BLaER1 treated with 17β-estradiol and CSF1 and Interleukin-3, amounts not matched to agents 10 nM and 100 nM (cell line): Measurements from ENCODE around the gene ACTR8.

Source experiments
- H3K27ac ChIP-seq, 11 experiments: shearing (Covaris generic); formaldehyde crosslinking; 2 replicates each; pipeline ENCODE4 v1.8.1; 2022
- H3K27me3 ChIP-seq, 11 experiments: shearing (Covaris generic); formaldehyde crosslinking; 2 replicates each; pipeline ENCODE4 v1.8.1; 2022
- H3K36me3 ChIP-seq, 11 experiments: shearing (Covaris generic); formaldehyde crosslinking; 2 replicates each; pipeline ENCODE4 v1.8.1; 2022
- H3K4me1 ChIP-seq, 10 experiments: shearing (Covaris generic); formaldehyde crosslinking; 2 replicates each; pipeline ENCODE4 v1.8.1; 2022
- H3K4me2 ChIP-seq, 11 experiments: shearing (Covaris generic); formaldehyde crosslinking; 2 replicates each; pipeline ENCODE4 v1.8.1; 2022
- H3K4me3 ChIP-seq, 10 experiments: shearing (Covaris generic); formaldehyde crosslinking; 2 replicates each; pipeline ENCODE4 v1.8.1; 2022
- H3K9ac ChIP-seq, 11 experiments: shearing (Covaris generic); formaldehyde crosslinking; 2 replicates each; pipeline ENCODE4 v1.8.1; 2022
- H3K9me3 ChIP-seq, 11 experiments: shearing (Covaris generic); formaldehyde crosslinking; replicated peaks in 1 of 11; 2 replicates each; pipeline ENCODE4 v1.8.1; 2022
- H4K20me1 ChIP-seq, 11 experiments: shearing (Covaris generic); formaldehyde crosslinking; 2 replicates each; pipeline ENCODE4 v1.8.1; 2022
- Cebpa-rat ChIP-seq, 11 experiments: shearing (Covaris generic); IDR thresholded peaks; 2 replicates each; pipeline ENCODE4 v1.8.1; 2022

Gene ACTR8

DNA sequence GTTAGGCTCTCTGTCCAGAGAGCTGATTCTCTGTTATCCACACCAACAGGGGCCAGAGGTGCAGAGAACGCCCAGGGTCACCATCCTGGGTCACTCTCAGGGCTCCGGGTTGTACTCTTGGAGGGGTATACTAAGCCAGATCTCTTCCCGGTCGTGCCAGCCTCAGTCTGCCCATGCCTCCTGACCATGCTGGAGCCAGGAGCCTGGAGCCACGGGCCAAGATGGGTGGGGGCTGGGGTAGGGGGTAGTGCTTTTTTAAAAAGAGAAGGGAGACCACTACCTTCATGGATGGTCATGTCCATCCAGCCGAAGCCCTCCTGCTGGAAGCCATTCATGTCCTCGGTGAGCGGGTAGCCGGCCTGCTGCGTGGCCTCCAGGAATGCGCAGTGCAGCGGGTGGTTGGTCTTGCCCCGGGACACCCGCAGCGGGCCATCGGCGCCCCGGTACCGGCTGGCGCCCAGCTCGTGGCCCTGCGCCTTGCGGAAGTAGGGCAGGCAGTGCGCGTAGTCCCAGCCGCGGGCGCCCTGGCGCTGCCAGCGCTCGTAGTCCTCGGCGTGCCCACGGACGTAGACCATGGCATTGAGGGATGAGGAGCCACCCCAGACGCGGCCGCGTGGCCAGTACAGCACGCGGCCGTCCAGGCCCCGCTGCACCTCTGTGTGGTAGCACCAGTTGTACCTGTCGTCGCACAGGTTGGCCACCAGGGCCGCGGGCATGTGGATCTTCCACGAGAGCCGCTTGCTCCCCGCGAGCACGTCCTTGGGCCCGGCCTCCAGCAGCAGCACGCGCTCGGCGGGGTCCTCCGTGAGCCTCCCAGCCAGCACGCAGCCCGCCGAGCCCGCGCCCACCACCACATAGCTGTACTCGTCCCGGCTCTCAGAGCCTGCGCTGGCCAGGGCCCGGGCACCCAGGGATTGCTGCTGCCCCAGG, 58.7 kb downstream of the ACTR8 start:
- TF ChIP-seq Cebpa-rat (IDR thresholded peaks at IDR 0.05): no peak
- H3K27me3 ChIP-seq: no peaks in the 10 kb centered on the region
- H3K9ac ChIP-seq: no peak overlapping the region
- H3K4me3 ChIP-seq: no peak overlapping the region
- H4K20me1 ChIP-seq: peaks cover 0 to 4% (median 0%) of the 10 kb centered on the region in 11 experiments; a peak in 1 of 22 replicates
- H3K9me3 ChIP-seq: no peaks in the 10 kb centered on the region; a peak in 1 of 22 replicates
- no peaks in the 10 kb centered on the region for H3K36me3 ChIP-seq
- no peak overlapping the region for H3K4me2 ChIP-seq
- H3K4me1 ChIP-seq: peaks cover 0 to 12% (median 4%) of the 10 kb centered on the region in 10 experiments; a peak in 6 of 20 replicates
- H3K27ac ChIP-seq: no peak overlapping the region

DNA sequence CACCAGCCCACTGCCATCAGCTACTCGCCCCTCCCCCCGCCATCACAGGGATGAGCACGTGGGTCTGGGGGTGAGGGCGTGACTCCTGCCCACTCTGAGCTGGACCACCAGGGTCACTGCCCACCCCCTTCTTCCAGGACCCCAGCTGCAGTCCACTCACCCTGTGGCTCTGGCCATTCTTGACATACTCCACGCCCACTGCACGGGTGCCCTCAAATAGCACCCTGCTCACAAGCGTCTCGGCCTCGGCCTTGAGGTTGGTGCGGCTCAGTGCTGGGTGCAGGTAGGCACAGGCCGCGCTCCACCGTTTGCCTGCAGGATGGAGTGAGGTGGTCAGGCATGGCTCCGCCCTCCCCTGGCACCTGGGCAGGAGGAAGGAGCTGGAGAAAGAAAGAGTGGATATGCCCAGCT, 59.6 kb downstream of the ACTR8 start:
- Histone ChIP-seq H3K36me3 (no peaks in the 10 kb centered on the region), H3K9me3 (no peaks in the 10 kb centered on the region; a peak in 1 of 22 replicates), H3K27me3 (no peaks in the 10 kb centered on the region), H3K9ac (no peak overlapping the region), H3K4me3 (no peak overlapping the region), H4K20me1 (peaks cover 0 to 4% (median 0%) of the 10 kb centered on the region in 11 experiments; a peak in 1 of 22 replicates), H3K4me2 (no peak overlapping the region), H3K4me1 (peaks cover 0 to 12% (median 4%) of the 10 kb centered on the region in 10 experiments; a peak in 6 of 20 replicates), H3K27ac (no peak overlapping the region)
- TF ChIP-seq Cebpa-rat (IDR thresholded peaks at IDR 0.05): no peak

DNA sequence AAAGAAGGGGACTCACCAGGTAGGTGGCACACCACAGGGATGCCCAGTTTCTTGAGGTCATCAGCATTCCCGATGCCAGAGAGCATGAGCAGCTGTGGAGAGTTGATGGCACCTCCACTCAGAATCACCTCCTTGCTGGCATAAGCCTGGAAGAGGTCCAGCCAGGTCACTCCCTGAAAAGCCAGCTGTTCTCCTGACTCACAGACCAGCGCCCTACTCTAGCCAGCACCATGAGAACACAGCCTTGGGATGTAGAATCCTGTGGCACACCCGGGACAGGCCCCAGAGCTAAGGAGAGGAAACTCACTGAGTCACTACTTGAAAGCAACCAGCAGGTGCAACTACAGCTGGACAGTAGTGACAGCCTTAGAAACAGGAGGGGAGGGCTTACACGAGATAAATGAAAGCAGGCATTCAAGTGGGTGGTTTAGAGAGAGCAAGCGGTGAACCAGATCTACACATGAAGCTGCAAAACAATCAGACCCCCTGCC, 60.3 kb downstream of the ACTR8 start:
- H4K20me1 ChIP-seq: peaks cover 0 to 4% (median 0%) of the 10 kb centered on the region in 11 experiments; a peak in 1 of 22 replicates
- H3K4me3 ChIP-seq: no peak overlapping the region
- no peak overlapping the region for H3K27ac ChIP-seq
- no peak for TF ChIP-seq Cebpa-rat (IDR thresholded peaks at IDR 0.05)
- no peaks in the 10 kb centered on the region for H3K27me3 ChIP-seq
- H3K9ac ChIP-seq: no peak overlapping the region
- H3K9me3 ChIP-seq: no peaks in the 10 kb centered on the region; a peak in 1 of 22 replicates
- no peak overlapping the region for H3K4me2 ChIP-seq
- peaks cover 0 to 12% (median 4%) of the 10 kb centered on the region in 10 experiments; a peak in 6 of 20 replicates for H3K4me1 ChIP-seq
- no peaks in the 10 kb centered on the region for H3K36me3 ChIP-seq

DNA sequence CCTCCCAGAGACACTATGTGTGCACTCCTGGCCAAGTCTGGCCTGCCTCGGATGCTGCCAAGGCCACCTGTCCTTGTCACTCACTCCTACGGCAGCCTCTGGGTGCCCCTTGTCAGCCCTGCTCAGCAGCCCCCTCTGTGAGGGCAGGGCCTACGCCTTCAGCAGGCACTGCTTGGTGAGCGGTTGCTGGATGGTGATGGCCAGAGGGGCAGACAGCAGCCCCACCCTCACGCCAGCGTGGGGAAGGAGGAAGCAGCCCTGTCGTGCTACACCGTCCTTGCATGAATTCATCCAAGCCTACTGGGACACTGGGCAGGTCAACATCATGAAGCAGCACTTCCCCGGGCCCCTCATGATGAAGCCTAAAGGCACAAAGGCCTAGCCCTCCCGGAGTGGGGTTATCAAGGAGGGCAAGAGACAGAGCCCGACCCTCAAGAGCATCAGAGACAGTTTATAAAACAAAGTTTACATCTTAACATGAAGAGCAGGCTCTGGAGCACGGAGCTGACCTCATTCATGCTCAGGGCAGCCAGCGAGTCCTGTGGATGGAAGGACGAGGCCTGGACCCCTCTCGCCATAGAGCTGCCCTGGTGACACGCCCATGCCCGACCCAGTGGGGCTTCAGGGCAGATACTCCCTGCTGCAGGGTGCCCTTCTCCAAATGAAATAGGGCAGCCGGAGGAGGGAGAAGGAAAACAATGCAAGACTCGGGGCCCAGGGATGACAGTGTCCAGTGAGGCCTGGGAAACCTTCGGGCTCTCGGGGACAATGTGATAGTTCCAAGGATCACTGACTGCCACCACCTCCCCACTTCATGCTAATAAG, 61.0 kb downstream of the ACTR8 start:
- H4K20me1 ChIP-seq: peaks cover 0 to 4% (median 0%) of the 10 kb centered on the region in 11 experiments; a peak in 1 of 22 replicates
- no peak overlapping the region for H3K27ac ChIP-seq

DNA sequence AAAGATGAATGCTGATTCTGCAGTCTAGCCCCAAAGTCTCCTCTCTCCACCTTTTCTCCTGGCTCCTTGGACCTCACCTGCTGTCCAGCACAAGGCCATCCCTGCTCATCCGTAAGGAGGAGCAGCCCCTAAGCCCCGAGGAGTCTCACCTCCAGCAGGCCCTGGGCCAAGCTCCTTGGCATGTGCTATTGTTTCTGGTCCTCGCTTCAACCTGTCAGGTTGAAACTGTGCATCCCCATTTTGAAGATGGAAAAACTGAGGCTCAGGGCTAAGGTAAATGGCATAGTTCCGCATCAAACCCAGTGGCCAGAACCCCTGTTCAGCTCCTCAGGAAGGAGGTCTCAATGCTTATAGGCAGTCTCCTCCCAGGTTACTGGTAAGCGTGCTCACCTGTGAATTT, 61.9 kb downstream of the ACTR8 start:
- Histone ChIP-seq H3K4me3 (no peak overlapping the region), H3K36me3 (no peaks in the 10 kb centered on the region), H3K27ac (no peak overlapping the region), H4K20me1 (peaks cover 0 to 4% (median 0%) of the 10 kb centered on the region in 11 experiments; a peak in 1 of 22 replicates), H3K4me1 (peaks cover 0 to 12% (median 4%) of the 10 kb centered on the region in 10 experiments; a peak in 6 of 20 replicates), H3K9me3 (no peaks in the 10 kb centered on the region; a peak in 1 of 22 replicates), H3K4me2 (no peak overlapping the region), H3K9ac (no peak overlapping the region), H3K27me3 (no peaks in the 10 kb centered on the region)
- no peak for TF ChIP-seq Cebpa-rat (IDR thresholded peaks at IDR 0.05)

More for the DNA sequence above, 61.0 kb downstream of the ACTR8 start:
- Histone ChIP-seq H3K36me3 (no peaks in the 10 kb centered on the region), H3K9me3 (no peaks in the 10 kb centered on the region; a peak in 1 of 22 replicates), H3K9ac (no peak overlapping the region), H3K4me1 (peaks cover 0 to 12% (median 4%) of the 10 kb centered on the region in 10 experiments; a peak in 6 of 20 replicates), H3K4me2 (peak overlapping the region in 2 of 11 experiments; percentile 5 to 19; a peak in 3 of 22 replicates), H3K4me3 (no peak overlapping the region), H3K27me3 (no peaks in the 10 kb centered on the region)
- TF ChIP-seq Cebpa-rat (IDR thresholded peaks at IDR 0.05): no peak

DNA sequence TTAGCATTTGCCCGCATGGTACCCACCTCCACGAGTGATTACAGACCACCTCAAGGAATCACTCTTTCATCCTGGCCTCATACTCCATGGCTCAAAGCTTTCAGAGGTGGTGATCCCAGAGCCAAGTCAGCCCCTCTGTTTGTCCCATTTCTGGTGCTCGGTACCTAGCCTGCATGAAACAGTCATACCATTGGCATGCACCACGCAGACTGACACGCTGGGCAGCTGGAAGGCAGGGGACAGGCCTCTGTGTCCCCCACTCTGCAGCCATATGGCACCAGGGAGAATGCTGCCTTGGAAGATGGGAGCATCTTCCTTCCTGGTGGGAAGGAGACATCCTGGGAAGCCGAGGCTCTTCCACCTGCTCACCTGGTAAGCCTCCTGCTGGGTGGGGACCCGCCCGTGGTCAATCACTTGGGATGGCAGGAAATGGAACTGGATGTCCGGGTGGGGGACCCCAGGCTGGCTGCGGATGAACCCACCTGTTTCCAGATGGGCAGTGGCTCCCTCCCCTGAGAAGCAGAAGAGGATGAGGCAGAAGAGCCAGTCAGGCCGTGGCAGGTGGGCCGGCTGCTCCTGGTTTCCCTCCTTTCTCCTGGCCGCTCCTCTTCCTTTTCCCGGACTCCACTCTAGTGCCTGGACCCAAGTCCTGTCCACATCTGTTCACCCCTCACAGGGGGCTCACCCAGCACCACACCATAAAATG, 62.6 kb downstream of the ACTR8 start:
- Histone ChIP-seq H3K9me3 (no peaks in the 10 kb centered on the region; a peak in 1 of 22 replicates), H3K4me1 (peaks cover 0 to 13% (median 4%) of the 10 kb centered on the region in 10 experiments; a peak in 7 of 20 replicates), H3K4me3 (no peak overlapping the region), H3K4me2 (no peak overlapping the region), H3K36me3 (no peaks in the 10 kb centered on the region), H4K20me1 (peaks cover 0 to 4% (median 0%) of the 10 kb centered on the region in 11 experiments; a peak in 1 of 22 replicates), H3K27me3 (no peaks in the 10 kb centered on the region), H3K27ac (no peak overlapping the region), H3K9ac (no peak overlapping the region)
- no peak for TF ChIP-seq Cebpa-rat (IDR thresholded peaks at IDR 0.05)

DNA sequence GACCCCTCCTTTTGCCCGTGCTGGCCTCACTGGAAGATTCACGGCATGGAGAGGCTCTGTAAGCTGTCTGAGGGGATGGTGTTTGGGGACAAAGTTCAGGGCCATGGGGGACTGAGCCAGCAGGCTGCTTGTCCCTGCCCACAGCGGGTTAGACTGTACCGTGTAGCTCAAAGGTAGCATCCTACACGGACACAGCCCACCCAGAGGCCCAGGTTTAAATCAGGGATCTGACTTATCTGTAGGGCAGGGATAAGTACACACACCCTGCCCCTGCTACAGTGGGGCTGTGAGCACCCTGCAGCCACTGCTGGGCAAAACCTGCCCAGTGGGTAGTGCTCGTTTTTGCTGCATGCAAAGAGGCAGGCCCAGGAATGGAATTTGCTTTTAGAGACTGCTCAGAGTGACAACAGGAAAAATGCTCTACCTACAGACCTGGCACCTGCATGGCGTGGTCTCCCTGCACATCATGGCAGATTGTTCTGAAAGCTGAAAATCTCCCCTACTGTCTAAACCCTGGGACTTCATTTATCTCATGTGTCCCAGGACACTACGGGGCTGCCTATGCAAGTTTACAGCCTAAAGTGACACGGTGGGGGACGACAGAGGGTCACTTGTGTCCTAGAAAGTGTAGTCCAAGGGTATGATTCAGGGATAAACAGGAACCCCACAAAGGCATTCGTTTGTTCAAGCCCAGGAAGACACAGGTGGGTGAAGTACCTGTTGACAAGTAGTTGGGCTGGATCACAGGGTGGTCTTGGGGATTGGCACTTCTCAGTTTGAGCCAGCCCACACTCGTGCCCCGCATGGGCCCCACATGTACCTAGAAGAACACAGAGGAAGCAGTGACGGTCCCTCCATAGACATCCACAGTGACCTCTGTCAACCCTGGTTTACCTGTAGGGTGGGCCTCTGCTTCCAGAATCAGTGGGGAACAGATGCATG, 63.5 kb downstream of the ACTR8 start:
- Histone ChIP-seq H3K9ac (no peak overlapping the region), H3K4me2 (no peak overlapping the region), H3K9me3 (no peaks in the 10 kb centered on the region; a peak in 1 of 22 replicates), H3K27me3 (no peaks in the 10 kb centered on the region), H3K4me3 (no peak overlapping the region), H3K4me1 (peaks cover 0 to 17% (median 4%) of the 10 kb centered on the region in 10 experiments; a peak in 7 of 20 replicates), H3K27ac (no peak overlapping the region), H4K20me1 (peaks cover 0 to 4% (median 0%) of the 10 kb centered on the region in 11 experiments; a peak in 1 of 22 replicates), H3K36me3 (no peaks in the 10 kb centered on the region)
- no peak for TF ChIP-seq Cebpa-rat (IDR thresholded peaks at IDR 0.05)
